GM12864 (cell line): Measurements from ENCODE around the gene LRRC49.
"Not testable (repeated sequence)": the region's sequence is repeated elsewhere in the genome, so short reads cannot be mapped to it uniquely, and the experiment has no call there.

Source experiments
- DNase-seq: peaks from one replicate; pipeline ENCODE4 v3.0.0-alpha.2; 2011; ENCODE audit warnings: low read depth
- H3K4me3 ChIP-seq: 2 replicates; pipeline ENCODE4 v1.5.1; 2011; ENCODE audit warnings: mild to moderate bottlenecking, low read depth, low read length, control low read depth
- CTCF ChIP-seq: IDR thresholded peaks from 2 replicates; pipeline ENCODE4 v1.5.1; 2011; ENCODE audit warnings: low read depth, mild to moderate bottlenecking, moderate library complexity, low read length, control low read depth, inconsistent platforms; ENCODE audit errors: missing control alignments

The LRRC49 gene

GRCh38 chr15:71011503-71012155 is 119.0 kb downstream of the LRRC49 start:
- no peak overlapping the region for H3K4me3 ChIP-seq
- DNase-seq: no peak
- TF ChIP-seq CTCF: peak; percentile 61

- TF ChIP-seq CTCF: no peak
- no peak overlapping the region for H3K4me3 ChIP-seq
- DNase-seq: no peak
These were observed 120.8 kb downstream of the LRRC49 start for GRCh38 chr15:71013446-71013845.

- DNase-seq: no peak
- no peak overlapping the region for H3K4me3 ChIP-seq
- TF ChIP-seq CTCF: no peak
These were observed 122.7 kb downstream of the LRRC49 start for GRCh38 chr15:71015342-71015741.

GRCh38 chr15:71031232-71031631 is 138.6 kb downstream of the LRRC49 start:
- not testable (repeated sequence) for H3K4me3 ChIP-seq, DNase-seq

GRCh38 chr15:71035478-71035877 is 142.9 kb downstream of the LRRC49 start:
- DNase-seq, H3K4me3 ChIP-seq: not testable (repeated sequence)

- no peak overlapping the region for H3K4me3 ChIP-seq
- DNase-seq: no peak
- no peak for TF ChIP-seq CTCF
These were observed 149.8 kb downstream of the LRRC49 start for GRCh38 chr15:71042356-71042922.

- TF ChIP-seq CTCF: no peak
- H3K4me3 ChIP-seq: no peak overlapping the region
- DNase-seq: no peak
These were observed 150.7 kb downstream of the LRRC49 start for GRCh38 chr15:71043373-71043772.

GRCh38 chr15:71044006-71044405 is 151.4 kb downstream of the LRRC49 start:
- DNase-seq: no peak
- no peak for TF ChIP-seq CTCF

GRCh38 chr15:71046146-71046545 is 153.5 kb downstream of the LRRC49 start:
- not testable (repeated sequence) for DNase-seq, H3K4me3 ChIP-seq

More at GRCh38 chr15:71044006-71044405, 151.4 kb downstream of the LRRC49 start:
- no peak overlapping the region for H3K4me3 ChIP-seq
